Duodenal mucosa (tissue), 2 donors: ENCODE results near the gene PTPRN2.
A peak's percentile ranks its signal among the peaks of the same experiment; 100 is the strongest.
"Not testable (repeated sequence)": the region's sequence is repeated elsewhere in the genome, so short reads cannot be mapped to it uniquely, and the experiment has no call there.

Experiments used
- H3K27ac ChIP-seq: one replicate; pipeline ENCODE4 v1.7.0; 2013; ENCODE audit warnings: low read depth, low read length
- H3K27me3 ChIP-seq, 2 donors: one replicate each; pipeline ENCODE4 v1.7.0; 2013; ENCODE audit warnings: low read length in 2 of 2, control low read depth in 1 of 2; ENCODE audit not compliant: insufficient read depth in 2 of 2, control insufficient read depth in 1 of 2
- H3K36me3 ChIP-seq, 2 donors: one replicate each; pipeline ENCODE4 v1.7.0; 2013; ENCODE audit warnings: low read length in 2 of 2, control low read depth in 1 of 2; ENCODE audit not compliant: insufficient read depth in 2 of 2, control insufficient read depth in 1 of 2
- H3K4me1 ChIP-seq, 2 donors: one replicate each; pipeline ENCODE4 v1.7.0; 2013; ENCODE audit warnings: low read length in 2 of 2, control low read depth in 1 of 2; ENCODE audit not compliant: insufficient read depth in 2 of 2, control insufficient read depth in 1 of 2
- H3K4me3 ChIP-seq, 2 donors: one replicate each; pipeline ENCODE4 v1.7.0; 2013; ENCODE audit warnings: low read length in 2 of 2, low read depth in 1 of 2
- H3K9ac ChIP-seq, 2 donors: one replicate each; pipeline ENCODE4 v1.7.0; 2013; ENCODE audit warnings: low read length in 2 of 2, low read depth in 1 of 2
- H3K9me3 ChIP-seq, 2 donors: one replicate each; pipeline ENCODE4 v1.7.0; 2013; ENCODE audit warnings: low read length in 2 of 2, control low read depth in 1 of 2; ENCODE audit not compliant: control insufficient read depth in 1 of 2

PTPRN2 gene

GRCh38 chr7:158161194-158161593, 426.4 kb downstream of the PTPRN2 start:
- no peak overlapping the region for H3K27ac ChIP-seq
- no peak overlapping the region for H3K4me3 ChIP-seq
- H3K4me1 ChIP-seq: no peaks in the 10 kb centered on the region
- no peaks in the 10 kb centered on the region for H3K9me3 ChIP-seq
- H3K27me3 ChIP-seq: no peaks in the 10 kb centered on the region
- no peaks in the 10 kb centered on the region for H3K36me3 ChIP-seq
- H3K9ac ChIP-seq: no peak overlapping the region

DNA sequence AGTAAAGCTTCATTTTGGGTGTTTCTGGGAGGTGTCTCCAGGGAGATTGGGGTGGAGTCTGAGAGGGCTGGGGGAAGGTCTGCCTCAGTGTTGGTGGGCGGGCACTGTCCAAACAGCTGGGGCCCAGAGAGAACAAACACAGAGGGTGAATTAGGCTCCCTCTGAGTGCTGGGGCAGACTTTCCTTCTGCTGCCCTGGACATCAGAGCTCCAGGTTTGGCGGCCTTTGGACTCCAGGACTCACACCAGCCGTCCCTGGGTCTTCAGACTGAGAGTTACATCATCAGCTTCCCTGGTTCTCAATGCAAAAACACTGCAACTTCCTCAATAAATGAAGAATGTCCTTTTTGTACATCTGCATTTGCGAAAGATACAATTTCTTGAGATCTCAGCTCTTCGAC, 427.4 kb downstream of the PTPRN2 start:
- Histone ChIP-seq H3K27me3 (no peaks in the 10 kb centered on the region), H3K9ac (no peak overlapping the region), H3K4me3 (no peak overlapping the region), H3K4me1 (no peaks in the 10 kb centered on the region), H3K9me3 (no peaks in the 10 kb centered on the region), H3K36me3 (no peaks in the 10 kb centered on the region), H3K27ac (no peak overlapping the region)

GRCh38 chr7:158157460-158157859, 430.2 kb downstream of the PTPRN2 start:
- H3K4me1 ChIP-seq: no peaks in the 10 kb centered on the region
- no peak overlapping the region for H3K9ac ChIP-seq
- H3K27ac ChIP-seq: no peak overlapping the region
- no peaks in the 10 kb centered on the region for H3K27me3 ChIP-seq
- no peak overlapping the region for H3K4me3 ChIP-seq
- no peaks in the 10 kb centered on the region for H3K36me3 ChIP-seq
- H3K9me3 ChIP-seq: no peaks in the 10 kb centered on the region

DNA sequence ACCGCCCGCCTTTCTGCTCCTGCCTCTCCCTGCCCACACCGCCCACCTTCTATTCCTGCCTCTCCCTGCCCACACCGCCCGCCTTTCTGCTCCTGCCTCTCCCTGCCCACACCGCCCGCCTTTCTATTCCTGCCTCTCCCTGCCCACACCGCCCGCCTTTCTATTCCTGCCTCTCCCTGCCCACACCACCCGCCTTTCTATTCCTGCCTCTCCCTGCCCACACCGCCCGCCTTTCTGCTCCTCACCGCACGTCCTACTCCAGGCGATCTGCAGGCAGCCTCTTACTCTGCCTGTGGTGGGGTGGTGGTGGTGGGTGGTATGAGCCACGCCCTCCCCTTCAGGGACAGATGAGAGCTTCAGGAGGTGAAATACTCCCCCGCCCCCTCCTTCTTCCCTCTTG, 436.4 kb downstream of the PTPRN2 start:
- H3K9me3 ChIP-seq: peaks cover 18% of the 10 kb centered on the region in 2 donors
- not testable (repeated sequence) for H3K4me3 ChIP-seq, H3K27ac ChIP-seq, H3K36me3 ChIP-seq, H3K4me1 ChIP-seq, H3K9ac ChIP-seq, H3K27me3 ChIP-seq

GRCh38 chr7:158150234-158150633, 437.4 kb downstream of the PTPRN2 start:
- no peak overlapping the region for H3K4me3 ChIP-seq
- peaks cover 22 to 23% of the 10 kb centered on the region in 2 donors for H3K9me3 ChIP-seq
- H3K27me3 ChIP-seq: no peaks in the 10 kb centered on the region
- H3K9ac ChIP-seq: no peak overlapping the region
- H3K27ac ChIP-seq: no peak overlapping the region
- no peaks in the 10 kb centered on the region for H3K4me1 ChIP-seq
- H3K36me3 ChIP-seq: no peaks in the 10 kb centered on the region

DNA sequence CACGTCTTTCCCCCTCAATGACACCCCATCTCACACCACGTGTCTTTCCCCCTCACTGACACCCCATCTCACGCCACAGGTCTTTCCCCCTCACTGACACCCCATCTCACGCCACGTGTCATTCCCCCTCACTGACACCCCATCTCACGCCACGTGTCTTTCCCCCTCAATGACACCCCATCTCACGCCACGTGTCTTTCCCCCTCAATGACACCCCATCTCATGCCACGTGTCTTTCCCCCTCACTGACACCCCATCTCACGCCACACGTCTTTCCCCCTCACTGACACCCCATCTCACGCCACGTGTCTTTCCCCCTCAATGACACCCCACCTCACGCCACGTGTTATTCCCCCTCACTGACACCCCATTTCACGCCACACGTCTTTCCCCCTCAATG, 440.2 kb downstream of the PTPRN2 start:
- not testable (repeated sequence) for H3K36me3 ChIP-seq, H3K27me3 ChIP-seq, H3K27ac ChIP-seq, H3K9ac ChIP-seq, H3K4me1 ChIP-seq
- Histone ChIP-seq H3K9me3 (peaks cover 31 to 32% of the 10 kb centered on the region in 2 donors), H3K4me3 (peak overlapping the region in 1 of 2 donors; percentile 12)

DNA sequence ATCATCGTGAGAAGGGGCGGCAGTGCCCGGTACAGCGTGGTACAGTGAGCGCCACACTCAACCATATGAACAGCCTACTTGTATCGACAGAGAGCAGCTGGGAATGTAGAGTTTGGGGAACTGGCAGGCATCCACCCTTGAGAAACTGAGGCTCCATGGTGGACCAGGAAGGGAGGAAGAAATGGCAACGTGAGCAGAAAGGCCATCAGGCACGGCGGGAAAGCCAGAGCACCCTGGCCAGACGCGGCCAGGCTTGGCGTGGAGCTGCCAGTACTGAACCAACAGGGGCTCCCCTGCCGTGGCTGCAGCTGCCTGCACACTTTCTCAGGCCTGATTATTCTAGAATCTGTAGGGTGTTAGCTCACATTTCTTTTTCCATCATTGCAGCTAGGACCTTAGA, 442.3 kb downstream of the PTPRN2 start:
- Histone ChIP-seq H3K27me3 (no peaks in the 10 kb centered on the region), H3K4me1 (no peaks in the 10 kb centered on the region), H3K9me3 (peaks cover 28 to 30% of the 10 kb centered on the region in 2 donors), H3K4me3 (no peak overlapping the region), H3K36me3 (no peaks in the 10 kb centered on the region), H3K27ac (no peak overlapping the region), H3K9ac (no peak overlapping the region)

DNA sequence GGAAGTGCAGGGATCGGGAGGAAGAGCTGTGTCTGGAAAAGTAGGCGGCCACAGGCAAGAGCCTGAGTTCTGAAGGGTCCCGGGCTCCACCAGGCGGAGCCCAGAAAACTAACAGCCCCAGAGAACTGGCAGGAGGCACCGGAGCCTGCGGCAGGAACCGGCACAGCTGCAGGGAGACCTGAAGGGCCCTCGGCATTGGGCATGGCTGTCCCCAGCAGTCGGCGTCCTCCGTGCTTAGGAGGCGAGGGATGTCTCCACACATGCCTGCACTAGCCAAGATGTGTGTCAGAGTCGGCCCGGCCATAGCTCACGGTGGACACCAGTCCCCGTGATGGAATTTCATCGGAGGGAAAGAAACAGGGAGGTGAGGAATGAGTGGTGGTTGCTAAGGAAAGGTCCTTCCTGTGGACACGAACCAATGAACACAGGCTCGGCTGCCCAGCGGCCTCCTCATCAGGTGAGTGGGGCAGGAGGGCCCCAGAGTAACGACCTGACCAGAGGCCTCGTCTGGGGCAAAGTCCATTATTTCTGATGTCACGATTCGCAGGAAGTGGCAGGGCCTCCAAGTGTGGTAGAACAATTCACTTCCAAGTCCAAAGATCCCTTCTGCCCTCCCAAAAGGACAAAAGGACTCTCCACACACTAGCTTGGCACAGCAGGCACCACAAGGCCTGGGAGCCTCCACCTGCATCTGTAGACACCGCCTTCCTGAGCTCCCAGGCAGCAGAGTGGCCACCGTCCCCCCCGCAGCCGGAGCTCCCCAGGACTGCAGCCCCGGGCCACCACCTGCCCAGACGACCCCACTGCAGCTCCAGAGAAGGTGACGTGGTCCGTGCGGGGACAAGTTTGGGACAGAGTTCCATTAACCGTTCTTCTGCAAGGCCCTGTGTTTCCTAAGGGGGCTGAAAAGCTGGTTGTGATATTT, 444.2 kb downstream of the PTPRN2 start:
- no peaks in the 10 kb centered on the region for H3K4me1 ChIP-seq

DNA sequence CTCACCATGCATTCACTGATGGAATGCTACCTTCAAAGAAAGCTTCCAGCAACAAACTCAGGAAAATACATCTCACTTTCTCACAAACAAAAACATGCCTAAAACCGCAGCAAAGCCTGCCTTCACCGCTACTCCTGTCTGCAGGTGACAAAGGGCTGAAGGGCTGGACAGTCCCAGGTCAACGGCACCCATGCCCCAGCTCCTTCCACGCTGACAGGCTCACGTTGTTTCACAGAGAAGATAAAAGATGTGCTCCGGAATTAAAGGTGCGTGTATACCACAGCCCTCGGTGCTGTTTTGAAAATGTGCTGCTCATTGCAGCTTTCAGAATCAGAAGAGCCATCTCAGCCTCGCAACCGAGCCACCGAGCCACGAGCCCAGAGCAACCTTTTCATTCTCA, 445.0 kb downstream of the PTPRN2 start:
- Histone ChIP-seq H3K27me3 (no peaks in the 10 kb centered on the region), H3K9ac (no peak overlapping the region), H3K36me3 (no peaks in the 10 kb centered on the region), H3K4me3 (no peak overlapping the region), H3K9me3 (peaks cover 20 to 22% of the 10 kb centered on the region in 2 donors), H3K4me1 (no peaks in the 10 kb centered on the region), H3K27ac (no peak overlapping the region)

More for the DNA sequence above, 444.2 kb downstream of the PTPRN2 start:
- Histone ChIP-seq H3K36me3 (no peaks in the 10 kb centered on the region), H3K9me3 (peaks cover 24 to 25% of the 10 kb centered on the region in 2 donors), H3K27me3 (no peaks in the 10 kb centered on the region), H3K9ac (no peak overlapping the region), H3K27ac (no peak overlapping the region), H3K4me3 (no peak overlapping the region)

- H3K27me3 ChIP-seq: no peaks in the 10 kb centered on the region
- no peak overlapping the region for H3K27ac ChIP-seq
- no peak overlapping the region for H3K4me3 ChIP-seq
- no peaks in the 10 kb centered on the region for H3K4me1 ChIP-seq
- no peaks in the 10 kb centered on the region for H3K36me3 ChIP-seq
- H3K9ac ChIP-seq: no peak overlapping the region
- peaks cover 14 to 15% of the 10 kb centered on the region in 2 donors for H3K9me3 ChIP-seq
These were observed 445.7 kb downstream of the PTPRN2 start for GRCh38 chr7:158141806-158142518.
